ENCODE results near the gene COL5A1.

Gene COL5A1

DNA sequence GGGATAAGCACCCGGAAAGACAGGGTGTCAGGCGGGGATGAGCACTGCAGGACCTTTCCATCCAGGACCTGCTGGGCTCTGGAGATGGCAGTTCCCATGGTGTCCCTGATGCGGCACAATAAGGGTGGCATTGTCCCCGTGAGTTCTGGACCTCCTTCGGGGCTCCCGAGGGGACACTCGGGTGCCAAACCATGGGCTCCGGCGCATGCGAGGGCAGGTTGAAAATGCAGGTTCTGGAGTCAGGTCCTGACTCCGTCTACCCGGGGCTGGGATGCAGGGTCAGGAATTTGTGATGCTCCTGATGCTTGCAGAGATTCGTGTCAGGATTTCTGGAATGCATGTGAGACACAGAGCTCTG, 239.7 kb downstream of the COL5A1 start:
- Histone ChIP-seq H3K27ac (ENCODE audit: low read depth, low read length, severe bottlenecking) (no peak overlapping the region), H3K9me3 (ENCODE audit: control insufficient read depth, low read length) (no peaks in the 10 kb centered on the region), H3K36me3 (ENCODE audit: control insufficient read depth, insufficient read depth, low read length) (no peaks in the 10 kb centered on the region), H3K4me3 (ENCODE audit: extremely low read depth, insufficient read depth, low read length, poor library complexity, severe bottlenecking) (no peak overlapping the region), H3K4me1 (ENCODE audit: control insufficient read depth, insufficient read depth, low read length, poor library complexity, severe bottlenecking) (no peaks in the 10 kb centered on the region)
- 92 to 96% methylated on average over 13 of the region's 13 CpGs for WGBS, 2 experiments (ENCODE audit: insufficient coverage in 2 of 2)

DNA sequence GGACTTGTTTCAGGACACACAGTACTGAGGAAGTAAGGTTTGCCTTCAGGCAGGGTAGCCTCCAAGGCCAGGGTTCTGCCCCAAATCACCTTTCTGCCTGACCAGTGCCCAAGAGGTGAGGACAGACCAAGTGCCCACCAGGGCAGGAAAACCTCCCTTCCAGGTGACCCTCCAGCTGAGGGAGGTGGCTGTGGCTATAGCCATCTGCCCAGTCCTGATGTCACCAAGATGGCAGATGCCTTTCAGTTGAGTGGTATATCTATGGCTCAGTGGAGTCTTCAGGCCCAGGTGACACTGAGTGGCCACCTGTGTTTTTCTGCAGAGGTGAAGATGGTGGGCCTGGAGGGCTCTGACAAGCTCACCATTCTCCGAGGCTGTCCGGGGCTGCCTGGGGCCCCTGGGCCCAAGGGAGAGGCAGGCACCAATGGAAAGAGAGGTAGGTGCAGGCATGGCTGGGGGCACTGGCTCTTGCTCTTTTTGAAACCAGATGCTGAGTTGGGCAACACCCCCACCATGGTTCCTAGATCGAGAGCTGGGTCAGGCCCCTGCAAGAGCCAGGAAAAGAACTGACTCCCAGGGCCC, 240.7 kb downstream of the COL5A1 start:
- Histone ChIP-seq H3K4me1 (ENCODE audit: control insufficient read depth, insufficient read depth, low read length, poor library complexity, severe bottlenecking) (no peaks in the 10 kb centered on the region), H3K4me3 (ENCODE audit: extremely low read depth, insufficient read depth, low read length, poor library complexity, severe bottlenecking) (no peak overlapping the region), H3K27ac (ENCODE audit: low read depth, low read length, severe bottlenecking) (no peak overlapping the region), H3K36me3 (ENCODE audit: control insufficient read depth, insufficient read depth, low read length) (no peaks in the 10 kb centered on the region), H3K9me3 (ENCODE audit: control insufficient read depth, low read length) (no peaks in the 10 kb centered on the region)
- 76 to 85% methylated on average over 3 of the region's 3 CpGs for WGBS, 2 experiments (ENCODE audit: insufficient coverage in 2 of 2)

DNA sequence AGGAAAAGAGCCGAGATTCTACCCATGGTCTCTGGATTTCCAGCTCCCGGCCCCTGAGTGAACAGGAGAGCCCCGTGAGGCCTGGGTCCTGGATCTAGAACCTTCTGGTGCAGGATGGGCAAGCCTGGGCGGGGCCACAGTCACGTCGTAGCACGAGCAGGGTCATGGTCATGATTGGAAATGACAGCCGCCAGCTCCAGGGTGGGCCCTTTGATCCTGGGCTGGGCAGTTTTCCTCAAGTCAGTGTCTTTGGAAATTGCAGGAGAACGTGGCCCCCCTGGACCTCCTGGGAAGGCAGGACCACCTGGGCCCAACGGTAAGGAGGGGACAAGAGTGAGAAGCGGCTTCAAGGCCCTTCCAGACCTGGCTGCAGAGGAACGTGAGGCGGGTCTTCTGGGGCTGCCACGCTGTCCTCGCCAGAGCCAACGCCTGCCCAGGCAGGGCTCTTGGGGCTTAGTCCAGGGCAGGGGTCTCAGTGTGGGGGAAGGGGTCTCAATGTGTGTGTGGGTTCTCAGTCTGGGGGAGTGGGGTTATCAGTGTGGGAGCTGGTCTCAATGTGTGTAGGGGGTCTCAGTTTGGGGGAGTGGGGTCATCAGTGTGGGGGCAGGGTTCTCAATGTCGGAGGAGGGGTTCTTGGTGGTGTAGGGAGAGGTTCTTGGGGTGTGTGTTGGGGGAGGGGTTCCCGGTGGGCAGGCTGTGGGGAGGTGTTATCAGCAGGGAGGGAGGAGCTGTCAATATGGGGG, 241.6 kb downstream of the COL5A1 start:
- WGBS, 2 experiments (ENCODE audit: insufficient coverage in 2 of 2) = 92 to 94% methylated on average over 14 to 18 of the region's 18 CpGs
- no peaks in the 10 kb centered on the region for H3K36me3 ChIP-seq (ENCODE audit: control insufficient read depth, insufficient read depth, low read length)
- H3K4me3 ChIP-seq (ENCODE audit: extremely low read depth, insufficient read depth, low read length, poor library complexity, severe bottlenecking) = no peak overlapping the region
- no peak overlapping the region for H3K27ac ChIP-seq (ENCODE audit: low read depth, low read length, severe bottlenecking)
- no peaks in the 10 kb centered on the region for H3K9me3 ChIP-seq (ENCODE audit: control insufficient read depth, low read length)
- H3K4me1 ChIP-seq (ENCODE audit: control insufficient read depth, insufficient read depth, low read length, poor library complexity, severe bottlenecking) = no peaks in the 10 kb centered on the region

DNA sequence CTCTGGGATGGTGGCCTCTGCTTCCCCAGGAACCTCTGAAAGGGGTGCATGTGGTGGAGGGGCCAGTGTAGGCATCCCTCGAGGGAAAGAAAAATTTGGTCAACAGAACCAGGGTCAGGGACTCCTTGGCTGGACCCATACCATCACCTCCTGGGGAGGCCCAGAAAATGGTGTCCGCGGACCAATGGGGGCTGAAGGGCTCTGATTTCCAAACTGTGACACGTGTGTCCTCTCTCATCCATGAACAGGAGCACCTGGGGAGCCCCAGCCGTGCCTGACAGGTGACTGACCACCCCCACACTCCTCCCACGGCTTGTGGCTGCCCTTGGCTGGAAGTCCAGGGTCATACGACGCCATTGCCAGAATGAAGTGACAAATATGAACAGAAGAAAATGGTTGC, 242.9 kb downstream of the COL5A1 start:
- WGBS, 2 experiments (ENCODE audit: insufficient coverage in 2 of 2) = 95 to 98% methylated on average over 4 to 7 of the region's 8 CpGs
- Histone ChIP-seq H3K27ac (ENCODE audit: low read depth, low read length, severe bottlenecking) (no peak overlapping the region), H3K4me1 (ENCODE audit: control insufficient read depth, insufficient read depth, low read length, poor library complexity, severe bottlenecking) (no peaks in the 10 kb centered on the region), H3K36me3 (ENCODE audit: control insufficient read depth, insufficient read depth, low read length) (no peaks in the 10 kb centered on the region), H3K9me3 (ENCODE audit: control insufficient read depth, low read length) (no peaks in the 10 kb centered on the region), H3K4me3 (ENCODE audit: extremely low read depth, insufficient read depth, low read length, poor library complexity, severe bottlenecking) (no peak overlapping the region)

DNA sequence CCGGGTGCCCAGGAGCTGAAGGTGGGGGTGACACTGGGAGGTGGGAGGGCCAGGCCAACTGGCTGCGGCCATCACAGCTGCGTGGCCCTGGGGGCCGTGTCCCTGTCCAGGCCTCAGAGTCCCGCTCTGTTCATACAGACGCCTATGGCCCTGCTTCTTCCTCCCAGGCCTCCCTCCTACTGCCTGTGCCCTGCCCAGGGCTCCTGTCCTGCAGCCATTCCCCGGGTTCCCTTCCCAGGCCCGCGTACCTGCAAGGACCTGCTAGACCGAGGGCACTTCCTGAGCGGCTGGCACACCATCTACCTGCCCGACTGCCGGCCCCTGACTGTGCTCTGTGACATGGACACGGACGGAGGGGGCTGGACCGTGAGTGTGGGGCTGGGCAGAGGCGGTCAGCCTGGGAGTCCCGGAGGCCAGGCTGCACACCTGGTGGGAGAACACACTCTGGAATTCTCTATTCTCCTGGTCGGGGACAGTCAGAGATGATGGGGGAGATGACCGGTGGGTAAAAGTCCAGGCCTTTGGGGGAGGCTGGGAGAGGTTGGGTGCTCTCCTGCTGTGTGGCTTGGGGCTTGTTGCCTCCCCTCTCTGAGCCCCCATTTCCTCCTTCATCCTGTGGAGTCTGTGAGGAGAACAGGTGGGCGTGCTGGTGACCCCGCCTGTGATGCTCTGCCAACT, 243.5 kb downstream of the COL5A1 start:
- Histone ChIP-seq H3K4me3 (ENCODE audit: extremely low read depth, insufficient read depth, low read length, poor library complexity, severe bottlenecking) (no peak overlapping the region), H3K27ac (ENCODE audit: low read depth, low read length, severe bottlenecking) (no peak overlapping the region), H3K9me3 (ENCODE audit: control insufficient read depth, low read length) (no peaks in the 10 kb centered on the region), H3K36me3 (ENCODE audit: control insufficient read depth, insufficient read depth, low read length) (no peaks in the 10 kb centered on the region), H3K4me1 (ENCODE audit: control insufficient read depth, insufficient read depth, low read length, poor library complexity, severe bottlenecking) (no peaks in the 10 kb centered on the region)
- WGBS, 2 experiments (ENCODE audit: insufficient coverage in 2 of 2) = 93 to 99% methylated on average over 7 to 10 of the region's 22 CpGs

DNA sequence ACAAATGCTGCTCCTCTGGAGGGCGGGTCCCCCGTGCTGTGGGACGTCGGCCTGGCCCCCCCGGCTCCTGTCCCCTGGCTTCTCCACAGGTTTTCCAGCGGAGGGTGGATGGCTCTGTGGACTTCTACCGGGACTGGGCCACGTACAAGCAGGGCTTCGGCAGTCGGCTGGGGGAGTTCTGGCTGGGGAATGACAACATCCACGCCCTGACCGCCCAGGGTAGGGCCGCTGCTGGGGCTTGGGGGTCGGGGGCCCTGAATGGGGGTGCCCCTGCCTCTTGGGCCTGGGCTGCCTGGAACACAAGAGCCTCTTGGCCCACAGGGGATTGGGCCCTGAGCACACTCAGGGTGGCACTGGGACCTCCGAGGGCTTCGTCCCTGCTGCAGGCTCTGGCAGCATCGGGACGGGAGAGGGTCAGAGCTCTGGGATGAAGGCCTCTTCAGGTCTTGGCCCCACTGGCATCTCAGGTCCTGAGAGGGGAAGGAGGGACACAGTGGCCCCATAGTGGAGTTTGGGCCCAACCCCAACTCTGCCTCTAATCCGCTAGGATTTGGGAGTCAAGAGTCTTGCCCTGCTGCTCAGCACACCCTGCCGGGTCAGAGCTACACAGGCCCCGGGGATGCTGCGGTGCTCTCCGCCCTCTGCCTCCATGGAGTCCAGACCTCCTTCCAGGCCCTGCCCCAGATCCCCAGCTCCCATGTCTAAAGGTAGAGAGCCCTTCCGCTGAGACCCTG, 244.2 kb downstream of the COL5A1 start:
- Histone ChIP-seq H3K27ac (ENCODE audit: low read depth, low read length, severe bottlenecking) (no peak overlapping the region), H3K36me3 (ENCODE audit: control insufficient read depth, insufficient read depth, low read length) (no peaks in the 10 kb centered on the region), H3K4me3 (ENCODE audit: extremely low read depth, insufficient read depth, low read length, poor library complexity, severe bottlenecking) (no peak overlapping the region), H3K4me1 (ENCODE audit: control insufficient read depth, insufficient read depth, low read length, poor library complexity, severe bottlenecking) (no peaks in the 10 kb centered on the region), H3K9me3 (ENCODE audit: control insufficient read depth, low read length) (no peaks in the 10 kb centered on the region)
- WGBS, 2 experiments (ENCODE audit: insufficient coverage in 2 of 2) = 90 to 91% methylated on average over 17 to 23 of the region's 24 CpGs

DNA sequence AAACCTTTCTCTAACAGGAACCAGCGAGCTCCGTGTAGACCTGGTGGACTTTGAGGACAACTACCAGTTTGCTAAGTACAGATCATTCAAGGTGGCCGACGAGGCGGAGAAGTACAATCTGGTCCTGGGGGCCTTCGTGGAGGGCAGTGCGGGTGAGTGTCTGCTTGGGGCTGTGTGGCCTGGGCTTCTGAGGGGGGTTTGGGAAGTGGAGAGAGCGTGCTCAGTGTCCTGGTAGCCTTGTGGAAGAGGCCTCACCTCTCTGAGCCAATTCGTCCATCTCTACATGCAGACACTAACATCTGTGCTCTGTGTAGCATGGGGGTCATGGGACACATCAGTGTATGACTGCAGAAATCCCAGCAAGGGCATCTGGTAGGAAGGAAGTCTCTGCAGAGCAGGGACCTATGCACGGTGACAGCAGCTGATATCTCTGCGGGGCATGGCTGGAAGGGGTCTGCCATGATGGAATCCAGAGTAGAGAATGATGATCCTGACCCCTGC, 244.9 kb downstream of the COL5A1 start:
- no peak overlapping the region for H3K27ac ChIP-seq (ENCODE audit: low read depth, low read length, severe bottlenecking)
- 93 to 97% methylated on average over 9 to 10 of the region's 11 CpGs for WGBS, 2 experiments (ENCODE audit: insufficient coverage in 2 of 2)
- H3K4me1 ChIP-seq (ENCODE audit: control insufficient read depth, insufficient read depth, low read length, poor library complexity, severe bottlenecking) = no peaks in the 10 kb centered on the region
- H3K4me3 ChIP-seq (ENCODE audit: extremely low read depth, insufficient read depth, low read length, poor library complexity, severe bottlenecking) = no peak overlapping the region
- H3K36me3 ChIP-seq (ENCODE audit: control insufficient read depth, insufficient read depth, low read length) = no peaks in the 10 kb centered on the region
- H3K9me3 ChIP-seq (ENCODE audit: control insufficient read depth, low read length) = no peaks in the 10 kb centered on the region

DNA sequence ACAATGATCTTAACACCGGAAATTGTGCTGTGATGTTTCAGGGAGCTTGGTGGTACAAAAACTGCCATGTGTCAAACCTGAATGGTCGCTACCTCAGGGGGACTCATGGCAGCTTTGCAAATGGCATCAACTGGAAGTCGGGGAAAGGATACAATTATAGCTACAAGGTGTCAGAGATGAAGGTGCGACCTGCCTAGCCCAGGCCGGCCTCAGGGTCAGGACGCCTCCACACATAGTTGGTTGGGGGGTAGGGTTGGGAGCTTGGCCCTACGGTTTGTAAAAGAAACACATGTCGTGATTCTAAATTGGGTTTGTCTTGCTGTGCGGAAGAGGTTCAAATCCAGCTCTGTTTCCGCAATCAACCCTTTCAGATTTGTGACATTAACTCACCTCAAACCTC, 245.6 kb downstream of the COL5A1 start:
- Histone ChIP-seq H3K9me3 (ENCODE audit: control insufficient read depth, low read length) (no peaks in the 10 kb centered on the region), H3K4me3 (ENCODE audit: extremely low read depth, insufficient read depth, low read length, poor library complexity, severe bottlenecking) (no peak overlapping the region), H3K27ac (ENCODE audit: low read depth, low read length, severe bottlenecking) (no peak overlapping the region), H3K36me3 (ENCODE audit: control insufficient read depth, insufficient read depth, low read length) (no peaks in the 10 kb centered on the region), H3K4me1 (ENCODE audit: control insufficient read depth, insufficient read depth, low read length, poor library complexity, severe bottlenecking) (no peaks in the 10 kb centered on the region)
- WGBS, 2 experiments (ENCODE audit: insufficient coverage in 2 of 2) = 87 to 89% methylated on average over 7 to 9 of the region's 10 CpGs

DNA sequence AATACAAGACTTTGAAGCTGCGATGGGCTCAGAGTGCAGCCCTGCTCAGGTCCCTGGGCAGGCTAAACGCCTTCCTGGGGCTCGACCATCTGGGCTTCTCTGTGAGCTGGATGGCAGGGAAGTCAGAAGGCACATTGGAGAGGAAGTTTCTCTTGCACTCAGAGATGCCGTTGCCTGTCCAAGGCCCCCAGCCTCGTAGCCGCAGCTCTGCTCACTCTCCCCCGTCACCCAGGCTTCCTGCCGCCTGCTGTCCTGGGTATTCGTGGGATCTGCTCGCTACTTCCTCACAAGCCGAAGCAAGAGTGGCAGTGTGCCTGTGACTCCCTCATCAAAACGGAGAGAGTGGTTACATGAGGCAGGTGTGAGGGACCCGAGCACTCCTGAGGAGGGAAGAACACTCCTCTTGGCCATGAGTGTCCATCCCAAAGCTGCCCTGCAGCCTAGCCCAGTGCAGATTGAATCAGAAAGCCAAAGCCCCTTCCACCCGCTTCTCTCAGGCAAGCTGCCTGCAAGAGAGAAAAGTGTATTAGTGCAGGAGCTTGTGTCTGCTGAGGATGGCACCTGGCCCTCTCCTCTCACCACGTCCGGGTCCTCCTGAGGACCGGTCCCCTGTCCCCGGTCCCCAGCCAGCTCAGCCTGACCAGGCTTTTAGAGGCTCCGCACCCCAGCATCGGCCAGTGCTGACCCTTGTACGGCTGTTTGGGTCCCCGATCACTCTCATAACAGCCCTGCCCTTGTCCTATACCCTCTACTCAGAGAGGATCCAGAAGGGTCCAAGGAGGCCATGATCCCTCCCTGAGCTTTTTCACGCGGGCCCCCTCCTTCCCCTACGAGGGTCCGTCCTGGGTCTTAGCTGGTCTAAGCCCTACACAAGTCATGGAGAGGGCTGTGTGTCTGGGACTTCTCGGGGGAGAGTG, 246.3 kb downstream of the COL5A1 start:
- H3K9me3 ChIP-seq (ENCODE audit: control insufficient read depth, low read length) = no peaks in the 10 kb centered on the region
- H3K4me3 ChIP-seq (ENCODE audit: extremely low read depth, insufficient read depth, low read length, poor library complexity, severe bottlenecking) = no peak overlapping the region
- H3K27ac ChIP-seq (ENCODE audit: low read depth, low read length, severe bottlenecking) = no peak overlapping the region
- WGBS, 2 experiments (ENCODE audit: insufficient coverage in 2 of 2) = 87 to 90% methylated on average over 19 of the region's 27 CpGs
- H3K4me1 ChIP-seq (ENCODE audit: control insufficient read depth, insufficient read depth, low read length, poor library complexity, severe bottlenecking) = no peaks in the 10 kb centered on the region
- no peaks in the 10 kb centered on the region for H3K36me3 ChIP-seq (ENCODE audit: control insufficient read depth, insufficient read depth, low read length)
